ENCODE results near the gene PKD2. TPM values are rescaled to one million over a fixed set of nuclear protein-coding genes. Genes with fewer than 3 reads are reported as not detected.
"Not testable (repeated sequence)": the region's sequence is repeated elsewhere in the genome, so short reads cannot be mapped to it uniquely, and the experiment has no call there.

Gene PKD2
- total RNA-seq, 1 donor from 2014 or later = 33.4 TPM

GRCh38 chr4:88115587-88115986 is 108.2 kb downstream of the PKD2 start:
- DNase-seq = no peak

- no peak for DNase-seq
These were observed 112.5 kb downstream of the PKD2 start for GRCh38 chr4:88119943-88120342.

GRCh38 chr4:88122260-88122659 is 114.8 kb downstream of the PKD2 start:
- not testable (repeated sequence) for DNase-seq

Small RNA genes within 50 kb of the gene (small RNA-seq; reads per million reads assigned to genes)
- gene RNU1-36P (ENCODE audit: low replicate concordance) = not detected

Other genes starting within 250 kb of the PKD2 start
- 0.30 TPM for gene IBSP, start 208.1 kb upstream of the PKD2 start, total RNA-seq
- not detected for gene MEPE, start 174.7 kb upstream of the PKD2 start, total RNA-seq
- gene SPP1, start 31.9 kb upstream of the PKD2 start, total RNA-seq = 253 TPM
- 7.0 TPM for gene ABCG2, start 151.0 kb downstream of the PKD2 start, total RNA-seq

All from skin of body (tissue), 3 donors.